Kidney epithelial cell (primary cell): ENCODE results near the gene CCDC57. TPM values are rescaled to one million over a fixed set of nuclear protein-coding genes. Genes with fewer than 3 reads are reported as not detected.

Experiments used
- DNase-seq: peaks from one replicate; pipeline ENCODE4 v3.0.0-alpha.2; 2010; ENCODE audit warnings: low read depth
- H3K27me3 ChIP-seq: 2 replicates; pipeline ENCODE4 v1.6.0; 2011; ENCODE audit warnings: low read length; ENCODE audit not compliant: control insufficient read depth, insufficient read depth
- H3K36me3 ChIP-seq: 2 replicates; pipeline ENCODE4 v1.5.1; 2011; ENCODE audit warnings: low read length; ENCODE audit not compliant: control insufficient read depth, insufficient read depth
- H3K4me3 ChIP-seq: 2 replicates; pipeline ENCODE4 v1.5.1; 2011; ENCODE audit warnings: low read depth, mild to moderate bottlenecking, control low read depth, low read length
- CTCF ChIP-seq: IDR thresholded peaks from 2 replicates; pipeline ENCODE4 v1.5.1; 2011; ENCODE audit warnings: mild to moderate bottlenecking, moderate library complexity, low read length, control low read depth, inconsistent platforms; ENCODE audit not compliant: insufficient read depth, poor library complexity, severe bottlenecking
- total RNA-seq: library from RNA; depleted of rRNA; stranded (reverse); fragments of >200 nt; gene quantifications from 2 replicates; pipeline ENCODE4 v1.2.3, GENCODE V29; 2015

Gene CCDC57
- total RNA-seq, 1 donor from 2014 or later = 25.5 TPM

- H3K4me3 ChIP-seq = no peak overlapping the region
- H3K27me3 ChIP-seq = no peaks in the 10 kb centered on the region
- no peak for DNase-seq
- peaks cover 14% of the 10 kb centered on the region for H3K36me3 ChIP-seq
- TF ChIP-seq CTCF = no peak
These were observed 30.5 kb upstream of the CCDC57 start for GRCh38 chr17:82242977-82243647.

- Histone ChIP-seq H3K4me3 (no peak overlapping the region), H3K36me3 (peaks cover 14% of the 10 kb centered on the region), H3K27me3 (no peaks in the 10 kb centered on the region)
- no peak for TF ChIP-seq CTCF
- DNase-seq = no peak
These were observed 30.0 kb upstream of the CCDC57 start for GRCh38 chr17:82242698-82242976.

- Histone ChIP-seq H3K36me3 (peaks cover 12% of the 10 kb centered on the region), H3K27me3 (no peaks in the 10 kb centered on the region), H3K4me3 (no peak overlapping the region)
- TF ChIP-seq CTCF = no peak
- no peak for DNase-seq
These were observed 29.5 kb upstream of the CCDC57 start for GRCh38 chr17:82241926-82242697.

GRCh38 chr17:82241183-82241925 lies 28.7 kb upstream of the CCDC57 start:
- Histone ChIP-seq H3K27me3 (no peaks in the 10 kb centered on the region), H3K4me3 (no peak overlapping the region), H3K36me3 (peaks cover 12% of the 10 kb centered on the region)
- DNase-seq = no peak
- no peak for TF ChIP-seq CTCF

GRCh38 chr17:82240506-82241182 lies 28.0 kb upstream of the CCDC57 start:
- Histone ChIP-seq H3K27me3 (no peaks in the 10 kb centered on the region), H3K4me3 (no peak overlapping the region), H3K36me3 (peaks cover 10% of the 10 kb centered on the region)
- no peak for TF ChIP-seq CTCF
- DNase-seq = no peak
